NB4 (cell line): Measurements from ENCODE around the gene SRGAP3.

Experiments used
- MYC ChIP-seq: IDR thresholded peaks from 2 replicates; pipeline ENCODE4 v1.6.1; 2011; ENCODE audit warnings: low read depth, low read length
- POLR2A ChIP-seq: IDR thresholded peaks from 2 replicates; pipeline ENCODE4 v1.6.1; 2011; ENCODE audit warnings: mild to moderate bottlenecking; ENCODE audit not compliant: insufficient read length; ENCODE audit errors: extremely low read depth
- TF ChIP-seq, protein P1 (sequence below): IDR thresholded peaks from one replicate; pipeline ENCODE4 v1.5.1; 2012; ENCODE audit warnings: low read depth, low read length

DNA sequence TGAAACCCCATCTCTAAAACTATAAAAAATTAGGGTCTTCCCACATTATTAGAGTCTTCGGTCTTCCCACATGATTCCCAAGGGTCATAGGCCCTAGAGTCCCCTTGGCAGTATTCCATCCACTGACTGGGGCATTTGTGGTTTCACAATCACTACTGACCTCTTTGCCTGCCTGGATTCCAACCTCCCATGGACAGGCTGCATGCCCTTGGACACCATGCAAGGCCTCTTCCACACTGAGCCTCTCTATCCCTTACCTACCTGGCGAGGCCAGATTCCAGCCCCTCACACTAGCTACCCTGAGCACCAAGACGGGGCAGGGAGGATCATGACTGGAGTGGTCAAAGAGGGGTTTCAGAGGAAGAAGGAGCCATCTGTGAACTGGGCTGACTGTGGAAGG, 64.4 kb downstream of the SRGAP3 start:
- TF ChIP-seq, protein P1, sequence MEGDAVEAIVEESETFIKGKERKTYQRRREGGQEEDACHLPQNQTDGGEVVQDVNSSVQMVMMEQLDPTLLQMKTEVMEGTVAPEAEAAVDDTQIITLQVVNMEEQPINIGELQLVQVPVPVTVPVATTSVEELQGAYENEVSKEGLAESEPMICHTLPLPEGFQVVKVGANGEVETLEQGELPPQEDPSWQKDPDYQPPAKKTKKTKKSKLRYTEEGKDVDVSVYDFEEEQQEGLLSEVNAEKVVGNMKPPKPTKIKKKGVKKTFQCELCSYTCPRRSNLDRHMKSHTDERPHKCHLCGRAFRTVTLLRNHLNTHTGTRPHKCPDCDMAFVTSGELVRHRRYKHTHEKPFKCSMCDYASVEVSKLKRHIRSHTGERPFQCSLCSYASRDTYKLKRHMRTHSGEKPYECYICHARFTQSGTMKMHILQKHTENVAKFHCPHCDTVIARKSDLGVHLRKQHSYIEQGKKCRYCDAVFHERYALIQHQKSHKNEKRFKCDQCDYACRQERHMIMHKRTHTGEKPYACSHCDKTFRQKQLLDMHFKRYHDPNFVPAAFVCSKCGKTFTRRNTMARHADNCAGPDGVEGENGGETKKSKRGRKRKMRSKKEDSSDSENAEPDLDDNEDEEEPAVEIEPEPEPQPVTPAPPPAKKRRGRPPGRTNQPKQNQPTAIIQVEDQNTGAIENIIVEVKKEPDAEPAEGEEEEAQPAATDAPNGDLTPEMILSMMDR: no peak
- TF ChIP-seq POLR2A (no peak), MYC (no peak)
